ENCODE data around the gene C1QTNF1.
"Not testable (repeated sequence)": the region's sequence is repeated elsewhere in the genome, so short reads cannot be mapped to it uniquely, and the experiment has no call there.

Gene C1QTNF1

DNA sequence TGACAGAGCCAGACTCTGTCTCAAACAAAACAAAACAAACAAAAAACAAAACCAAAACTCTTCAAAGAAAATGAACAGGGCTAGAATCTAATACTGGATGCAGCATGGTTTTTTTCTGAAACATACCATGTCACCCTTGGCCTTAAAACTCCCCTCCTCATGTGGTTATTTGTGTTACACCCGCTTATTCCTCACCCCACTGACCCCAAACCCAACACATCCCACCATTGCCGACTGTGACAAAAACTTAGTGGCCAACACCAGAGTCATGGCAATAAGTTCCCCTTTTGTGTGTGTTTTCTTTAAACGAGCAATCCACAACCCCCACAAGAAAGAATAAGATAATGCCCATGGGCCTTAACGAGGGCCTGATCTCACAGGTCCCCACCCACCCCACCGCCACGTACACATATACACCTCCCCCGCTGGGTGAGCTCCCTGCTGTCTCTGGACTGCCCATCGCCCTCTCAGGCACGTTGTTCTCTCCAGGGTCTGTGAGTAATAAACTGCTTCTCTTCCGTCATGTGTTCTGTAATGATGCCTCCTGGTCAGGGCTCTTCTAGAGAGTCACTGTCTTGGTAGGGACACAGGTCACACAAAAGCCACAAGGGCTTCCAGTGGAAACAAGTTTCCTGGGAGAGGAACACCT is 33.9 kb downstream of the C1QTNF1 start:
- DNase-seq = no peak

DNA sequence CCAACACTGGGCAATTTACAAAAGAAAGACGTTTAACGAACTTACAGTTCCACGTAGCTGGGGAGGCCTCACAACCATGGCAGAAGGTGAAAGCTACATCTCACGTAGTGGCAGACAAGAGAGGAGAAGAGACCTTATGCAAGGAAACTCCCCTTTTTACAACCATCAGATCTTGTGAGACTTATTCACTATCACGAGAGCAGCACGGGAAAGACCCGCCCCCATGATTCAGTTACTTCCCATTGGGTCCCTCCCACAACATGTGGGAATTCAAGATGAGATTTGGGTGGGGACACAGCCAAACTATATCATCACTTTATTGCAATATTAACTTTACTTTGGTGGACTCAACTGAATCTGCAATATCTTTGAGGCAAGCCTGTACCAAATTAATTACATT is 38.7 kb downstream of the C1QTNF1 start:
- no peak for DNase-seq

DNA sequence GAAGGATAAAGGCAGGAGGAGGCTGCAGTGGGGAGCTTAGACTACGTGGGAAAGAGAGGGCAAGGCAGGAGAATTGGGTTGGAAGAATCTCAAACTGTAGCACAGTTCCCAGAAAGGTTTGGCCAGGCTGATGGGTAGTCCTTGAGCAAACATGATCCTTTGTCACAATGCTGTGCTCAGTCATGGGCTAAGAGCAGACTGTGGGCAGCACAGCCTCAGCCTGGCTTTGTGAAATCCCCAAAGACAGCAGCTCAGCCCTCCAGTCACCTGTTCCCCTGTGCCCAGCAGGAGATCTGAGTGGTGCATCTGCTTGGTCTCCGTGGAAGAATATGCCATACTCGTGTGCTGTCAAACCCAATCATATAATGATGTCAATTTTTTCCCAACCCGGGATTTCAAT is 40.1 kb downstream of the C1QTNF1 start:
- no peak for DNase-seq

DNA sequence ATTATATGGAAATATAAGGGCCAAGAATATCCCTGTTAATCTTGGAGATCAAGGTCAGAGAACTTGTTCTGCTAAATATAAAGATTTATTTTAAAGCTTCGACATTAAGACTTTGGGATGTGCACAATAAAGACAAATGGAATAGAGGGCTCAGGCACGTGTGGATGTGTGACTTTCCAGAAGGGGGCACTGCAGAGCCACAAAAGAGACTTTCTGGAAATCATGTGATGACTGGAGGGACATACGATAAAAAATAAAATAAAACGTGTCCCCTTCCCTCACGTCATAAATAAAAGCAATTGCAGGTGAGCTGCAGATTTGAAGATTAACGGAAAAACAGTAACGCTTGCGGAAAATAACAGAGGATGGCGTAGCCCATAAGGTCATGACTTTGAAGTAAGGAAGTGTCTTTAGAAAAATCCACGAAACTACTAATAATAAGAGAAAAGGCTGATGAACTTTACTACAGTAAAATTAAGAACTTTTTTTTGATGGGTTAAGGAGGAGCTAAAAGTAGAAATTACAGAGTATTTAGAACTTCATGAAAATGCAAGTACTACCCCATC is 41.2 kb downstream of the C1QTNF1 start:
- peak; percentile 51 for DNase-seq

DNA sequence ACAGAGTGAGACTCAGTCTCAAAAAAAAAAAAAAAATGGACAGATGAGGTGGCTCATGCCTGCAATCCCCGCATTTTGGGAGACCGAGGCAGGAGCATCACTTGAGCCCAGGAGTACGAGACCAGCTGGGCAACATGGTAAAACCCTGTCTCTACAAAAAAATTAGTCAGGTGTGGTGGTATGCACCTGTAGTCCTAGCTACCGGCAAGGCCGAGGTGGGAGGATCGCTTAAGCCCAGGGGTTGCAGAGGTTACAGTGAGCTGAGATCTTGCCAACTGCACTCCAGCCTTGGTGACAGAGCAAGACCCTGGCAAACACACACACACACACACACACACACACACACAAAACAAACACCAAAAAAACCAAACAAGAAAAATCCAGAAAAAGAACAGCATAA is 43.0 kb downstream of the C1QTNF1 start:
- no peak for DNase-seq

DNA sequence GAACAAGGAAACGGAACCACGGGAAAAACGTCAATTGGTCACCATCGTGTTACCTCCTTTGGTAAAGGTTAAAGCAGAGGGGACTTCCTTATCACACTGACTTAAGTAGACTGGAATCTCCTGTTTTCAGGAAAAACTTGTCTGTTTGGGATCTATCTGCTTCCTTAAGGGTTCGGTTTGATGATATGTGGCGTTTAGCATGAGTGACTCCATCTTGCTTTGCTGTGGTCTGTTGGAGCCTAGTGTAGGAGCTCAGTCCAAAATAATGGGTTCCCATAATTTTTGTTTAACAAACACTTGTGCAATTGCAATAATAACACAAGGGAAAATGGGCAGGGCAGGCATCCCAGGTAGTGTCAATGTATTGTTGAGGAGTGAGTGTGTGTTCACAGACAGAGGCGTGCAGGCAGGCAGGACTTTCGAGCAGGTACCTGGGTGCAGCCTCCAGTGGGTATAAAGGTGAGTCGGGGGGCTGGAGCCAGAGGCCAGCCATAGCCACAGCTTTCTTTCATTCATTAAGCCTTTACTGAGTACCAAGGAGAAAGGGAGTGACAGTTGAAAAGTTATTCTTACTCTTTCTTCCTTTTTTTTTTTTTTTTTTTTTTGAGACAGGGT is 46.4 kb downstream of the C1QTNF1 start:
- DNase-seq = no peak

DNA sequence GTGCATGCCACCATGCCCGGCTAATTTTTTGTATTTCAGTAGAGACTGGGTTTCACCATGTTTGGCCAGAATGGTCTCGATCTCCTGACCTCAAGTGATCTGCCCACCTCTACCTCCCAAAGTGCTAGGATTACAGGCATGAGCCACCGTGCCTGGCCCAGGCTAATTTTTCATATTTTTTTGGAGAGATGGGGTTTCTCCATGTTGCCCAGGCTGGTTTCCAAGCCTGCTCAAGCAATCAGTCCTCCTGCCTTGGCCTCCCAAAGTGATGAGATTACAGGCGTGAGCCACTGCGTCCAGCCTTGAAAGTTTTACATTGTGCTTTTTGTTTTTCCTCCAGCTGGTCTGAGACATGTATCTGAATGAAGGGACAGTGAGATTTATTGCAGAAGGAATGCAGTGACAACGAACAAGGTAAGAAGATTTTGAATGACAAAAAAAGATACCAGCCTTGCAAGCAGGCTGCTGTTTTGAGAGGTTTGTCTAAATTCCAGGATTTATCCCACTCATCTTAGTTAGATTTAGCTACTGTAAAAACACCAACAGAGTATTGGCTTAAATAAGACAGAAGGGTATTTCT is 47.3 kb downstream of the C1QTNF1 start:
- DNase-seq = no peak

DNA sequence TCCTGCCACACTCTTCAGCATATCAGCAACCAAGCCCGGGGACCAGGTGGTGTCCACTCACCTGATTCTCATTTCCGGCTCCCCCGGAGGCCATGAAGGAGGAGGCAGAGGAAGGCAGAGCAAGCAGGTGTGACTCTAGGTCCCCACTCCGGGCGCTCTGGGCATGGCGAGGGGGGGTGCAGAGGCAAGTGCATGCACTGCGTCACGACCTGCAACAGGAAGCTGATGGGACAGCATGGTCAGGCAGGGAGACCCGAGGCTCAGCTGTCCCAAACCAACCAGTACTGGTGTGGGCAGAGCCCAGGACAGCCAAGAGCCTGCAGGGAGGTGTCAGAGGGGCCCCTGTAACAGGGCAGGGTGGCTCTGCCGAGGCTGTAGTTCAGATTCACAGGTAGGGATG is 48.6 kb downstream of the C1QTNF1 start:
- no peak for DNase-seq

DNA sequence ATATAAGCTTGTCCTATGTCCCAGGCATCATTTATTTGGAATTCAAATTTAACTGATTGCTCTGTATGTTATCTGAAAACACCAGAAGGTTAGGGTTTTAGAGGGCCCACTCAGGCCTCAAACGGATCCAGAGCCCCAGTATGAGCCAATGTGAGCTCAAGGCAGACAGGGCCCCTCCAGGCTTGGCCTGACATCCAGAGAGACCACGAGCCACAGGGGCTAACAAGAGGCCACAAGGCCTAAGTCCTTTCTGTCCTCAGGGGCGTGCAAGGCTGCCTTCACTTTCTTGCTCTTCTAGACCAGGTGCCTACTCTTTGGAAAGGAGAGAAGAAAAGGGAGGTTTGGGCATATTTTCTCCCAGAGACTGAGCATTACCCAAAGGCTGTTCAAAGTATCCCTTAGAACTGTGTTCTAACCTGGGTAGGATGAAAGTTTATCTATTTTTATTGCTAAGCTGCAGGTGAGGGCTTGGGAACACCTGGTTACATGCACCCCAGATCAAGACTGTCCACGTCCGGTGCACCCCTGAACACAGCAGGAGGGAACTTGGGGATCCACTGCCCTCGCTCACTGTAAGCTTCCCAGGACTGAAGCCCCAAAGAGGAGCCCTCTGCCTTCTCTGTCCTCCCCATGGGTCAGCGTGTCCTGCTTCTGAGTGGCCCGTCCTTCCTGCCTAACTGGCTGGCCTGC is 49.2 kb downstream of the C1QTNF1 start:
- DNase-seq = no peak

DNA sequence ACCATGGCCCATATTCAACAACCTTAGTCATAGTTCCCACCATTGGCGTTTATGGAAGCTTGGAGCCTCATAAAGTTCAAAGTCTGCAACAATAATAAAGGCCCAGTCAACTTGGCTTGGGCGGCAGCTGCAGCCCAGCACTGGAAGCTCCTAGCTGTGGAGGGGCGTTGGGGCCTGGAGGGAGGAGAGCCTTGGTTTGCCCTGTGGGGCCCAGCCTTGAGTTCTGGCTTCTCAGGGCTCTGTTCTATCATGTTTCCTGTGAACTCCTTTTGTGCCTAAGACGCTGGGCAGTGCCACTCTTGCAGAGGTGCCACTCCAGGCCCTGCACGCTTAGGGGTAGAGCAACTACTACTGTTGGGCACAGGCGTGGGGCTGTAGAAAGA is 49.7 kb downstream of the C1QTNF1 start:
- no peak for DNase-seq

DNA sequence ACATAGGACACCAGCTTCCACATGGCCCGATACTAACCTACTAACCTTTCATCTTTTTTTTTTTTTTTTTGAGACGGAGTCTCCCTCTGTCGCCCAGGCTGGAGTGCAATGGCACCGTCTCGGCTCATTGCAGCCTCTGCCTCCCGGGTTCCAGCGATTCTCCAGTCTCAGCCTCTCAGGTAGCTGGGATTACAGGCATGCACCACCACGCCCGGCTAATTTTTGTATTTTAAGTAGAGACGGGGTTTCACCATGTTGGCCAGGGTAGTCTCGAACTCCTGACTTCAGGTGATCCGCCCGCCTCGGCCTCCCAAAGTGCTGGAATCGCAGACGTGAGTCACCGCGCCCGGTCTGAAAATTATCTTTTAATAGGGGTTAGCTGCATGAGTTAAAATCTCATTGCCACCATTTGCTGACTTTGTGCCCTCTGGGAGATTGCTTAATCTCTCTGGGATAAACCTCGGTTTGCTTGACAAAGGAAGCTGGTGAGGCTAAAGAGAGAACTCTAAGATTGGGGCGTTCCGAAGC is 50.2 kb downstream of the C1QTNF1 start:
- DNase-seq = not testable (repeated sequence)

DNA sequence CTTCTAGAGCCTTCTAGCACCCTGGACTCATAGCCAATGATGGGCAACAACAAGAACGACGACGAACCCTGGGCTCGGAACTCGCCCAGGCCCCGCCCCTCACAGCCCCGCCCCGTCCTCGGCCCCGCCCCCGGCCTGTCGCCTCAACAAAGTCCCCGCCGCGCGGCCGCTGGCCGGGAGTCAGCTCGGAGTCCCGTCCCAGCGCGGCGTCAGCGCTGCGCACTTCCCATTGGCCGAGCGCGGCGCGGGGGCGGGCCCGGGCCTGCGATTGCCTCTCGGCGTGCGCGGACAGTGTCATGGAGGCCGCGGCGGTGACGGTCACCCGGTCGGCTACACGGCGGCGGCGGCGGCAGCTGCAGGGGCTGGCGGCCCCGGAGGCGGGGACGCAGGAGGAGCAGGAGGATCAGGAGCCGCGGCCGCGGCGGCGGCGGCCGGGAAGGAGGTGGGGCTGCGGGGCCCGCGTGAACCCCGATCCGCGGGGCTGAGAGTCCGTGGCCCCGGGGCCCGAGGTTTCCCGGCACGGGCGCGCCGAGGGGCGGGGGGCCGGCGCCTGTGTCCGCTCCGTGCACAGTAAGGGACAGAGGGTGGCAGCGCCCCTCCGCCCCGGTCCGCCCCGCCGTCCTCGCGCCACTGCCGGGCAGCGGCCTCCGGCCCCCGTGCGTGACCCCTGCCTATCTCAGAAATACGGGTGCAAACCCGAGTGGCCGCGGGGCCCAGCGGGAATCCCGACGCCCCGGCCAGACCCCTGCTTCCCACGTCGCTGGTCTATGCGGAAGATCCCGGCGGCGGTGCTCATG is 50.9 kb downstream of the C1QTNF1 start, which contains the start of gene ENGASE:
Gene ENGASE, plus strand, starts transcription at position 176 of the 797 bp plus-strand sequence. Its CDS starts 121 bp downstream, at position 297.
- peak; percentile 86 for DNase-seq

DNA sequence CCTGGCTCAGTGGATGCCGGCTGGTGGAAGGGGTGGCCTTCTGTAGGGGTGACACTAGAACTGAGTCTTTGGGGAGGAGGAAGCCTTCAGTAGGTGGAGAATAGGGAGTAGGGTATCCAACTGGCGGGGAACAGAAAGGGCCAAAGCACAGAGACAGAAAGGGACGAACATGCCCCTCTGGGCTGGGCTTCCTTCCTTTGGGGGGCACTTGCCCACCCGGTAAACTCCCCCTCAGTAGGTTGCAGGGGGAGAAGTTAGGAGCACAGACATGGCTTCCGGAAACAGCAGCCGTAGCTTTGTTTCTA is 51.4 kb downstream of the C1QTNF1 start:
- DNase-seq = peak; percentile 13

DNA sequence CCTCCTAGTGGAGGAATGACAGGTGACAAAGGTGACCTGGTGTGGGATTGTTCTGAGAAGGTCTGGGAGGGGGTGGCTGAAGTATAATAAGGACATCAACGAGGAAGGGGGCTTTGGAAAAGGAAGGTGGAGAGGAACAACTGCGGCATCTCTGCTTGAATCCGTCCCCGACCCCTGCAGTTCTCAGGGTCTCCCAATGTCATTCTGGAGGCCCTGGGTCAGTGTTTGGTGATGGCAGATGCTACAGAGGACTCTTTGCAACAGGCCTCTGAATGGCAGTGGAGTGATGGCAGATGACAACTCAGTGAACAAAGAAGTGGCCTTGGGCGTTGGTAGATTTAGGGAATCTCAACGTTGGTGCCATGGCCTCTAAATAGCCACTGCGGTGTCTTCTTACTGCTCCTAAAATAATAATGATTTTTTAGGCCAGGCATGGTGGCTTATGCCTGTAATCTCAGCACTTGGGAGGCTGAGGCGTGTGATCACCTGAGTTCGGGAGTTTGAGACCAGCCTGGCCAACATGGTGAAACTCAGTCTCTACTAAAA is 52.0 kb downstream of the C1QTNF1 start:
- DNase-seq = no peak

DNA sequence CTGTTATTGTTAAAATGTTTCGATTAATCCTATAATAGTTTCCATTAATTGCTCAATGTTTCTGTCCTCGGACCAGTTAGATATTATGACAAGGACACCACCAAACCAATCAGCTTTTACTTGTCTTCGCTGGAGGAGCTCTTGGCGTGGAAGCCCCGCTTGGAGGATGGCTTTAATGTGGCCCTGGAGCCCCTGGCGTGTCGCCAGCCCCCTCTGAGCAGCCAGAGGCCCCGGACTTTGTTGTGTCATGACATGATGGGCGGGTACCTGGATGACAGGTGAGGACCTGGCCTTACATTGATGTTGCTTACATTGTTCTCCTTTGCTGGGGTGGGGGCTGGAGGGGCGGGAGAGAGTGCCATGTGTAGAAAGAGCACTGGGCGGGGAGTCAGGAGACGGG is 53.6 kb downstream of the C1QTNF1 start:
- no peak for DNase-seq

DNA sequence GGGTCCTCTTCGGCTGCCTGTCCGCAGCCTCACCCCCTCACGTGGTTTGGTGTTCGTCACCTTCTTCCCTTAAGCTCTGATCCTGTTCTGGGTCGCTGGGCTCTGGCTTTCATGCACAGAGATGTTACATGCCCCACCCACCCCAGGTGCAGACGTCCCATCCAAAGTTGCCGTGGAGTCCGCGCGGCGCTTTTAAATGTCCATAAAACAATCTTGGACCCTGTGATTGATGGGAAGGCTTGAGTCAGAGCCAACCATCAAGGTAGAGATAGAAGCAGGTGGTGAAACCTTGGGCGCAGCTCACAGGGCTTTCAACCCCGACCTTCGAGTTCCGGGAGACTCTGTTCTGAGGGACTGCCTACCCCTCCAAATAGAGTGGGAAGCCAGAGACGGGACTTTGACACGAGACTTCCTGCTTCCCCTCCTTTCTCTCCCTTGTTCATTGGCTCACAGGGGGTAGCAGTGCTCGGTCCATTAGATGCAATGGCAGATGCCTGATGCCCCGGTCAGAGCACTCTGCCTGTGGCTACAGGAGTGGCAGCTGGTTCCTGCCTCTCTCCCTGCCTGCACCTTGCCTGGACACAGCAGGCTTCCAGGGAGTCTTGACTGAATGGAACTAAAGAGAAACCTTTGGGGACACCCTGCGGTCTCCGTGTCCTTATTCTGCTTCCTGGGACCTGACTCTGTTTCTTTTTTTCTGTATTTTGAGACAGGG is 54.7 kb downstream of the C1QTNF1 start:
- no peak for DNase-seq

DNA sequence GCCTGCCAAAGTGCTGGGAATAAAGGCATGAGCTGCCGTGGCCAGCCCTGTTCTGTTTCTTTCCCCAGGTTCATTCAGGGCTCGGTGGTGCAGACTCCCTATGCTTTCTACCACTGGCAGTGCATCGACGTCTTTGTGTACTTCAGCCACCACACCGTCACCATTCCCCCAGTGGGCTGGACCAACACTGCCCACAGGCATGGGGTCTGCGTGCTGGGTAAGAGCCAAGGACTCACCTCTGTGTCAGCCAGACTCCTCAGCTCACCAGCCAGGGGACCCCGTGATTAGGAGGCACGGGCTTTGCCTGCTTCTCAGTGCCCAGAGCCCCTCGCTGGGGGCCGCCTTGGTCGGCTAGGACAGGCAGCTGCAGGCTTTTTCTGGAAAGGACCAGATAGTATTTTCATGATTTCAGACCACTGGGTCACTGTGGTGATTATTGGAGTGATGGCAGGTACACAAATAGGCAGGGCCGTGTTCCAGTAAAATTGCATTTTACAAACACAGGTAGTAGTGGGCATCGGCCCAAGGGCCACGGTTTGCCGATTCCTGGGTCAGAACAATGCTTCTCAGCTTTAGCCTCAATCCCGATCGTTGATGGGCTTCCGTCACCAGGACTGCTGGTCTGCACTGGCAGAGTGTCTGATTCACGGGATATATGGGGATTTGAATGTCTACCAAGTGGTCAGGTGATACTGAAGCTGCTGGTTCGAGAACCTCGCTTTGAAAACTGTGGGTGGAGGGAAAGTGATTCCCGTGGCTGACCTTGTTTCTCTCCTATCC is 55.6 kb downstream of the C1QTNF1 start:
- DNase-seq = no peak

DNA sequence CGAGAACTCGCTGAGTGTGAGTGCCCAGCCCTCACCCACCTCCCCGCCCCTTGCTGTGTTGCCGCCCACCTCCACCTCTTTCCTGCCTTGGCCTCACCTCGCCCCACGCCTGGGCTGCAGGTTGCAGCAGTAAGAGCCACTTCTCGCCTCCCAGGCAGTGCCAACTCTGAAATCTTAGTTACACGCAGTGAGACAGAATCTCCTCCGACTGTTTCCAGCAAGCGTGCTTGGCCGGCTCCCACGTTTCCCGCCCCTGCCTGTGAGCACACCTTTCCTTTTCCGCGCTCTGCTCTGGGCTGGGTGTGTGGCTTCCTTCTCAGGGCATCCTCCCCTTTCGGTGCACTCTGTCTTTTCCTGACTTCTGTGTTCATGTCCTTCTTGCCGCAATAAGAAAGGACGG is 56.4 kb downstream of the C1QTNF1 start:
- DNase-seq = no peak

DNA sequence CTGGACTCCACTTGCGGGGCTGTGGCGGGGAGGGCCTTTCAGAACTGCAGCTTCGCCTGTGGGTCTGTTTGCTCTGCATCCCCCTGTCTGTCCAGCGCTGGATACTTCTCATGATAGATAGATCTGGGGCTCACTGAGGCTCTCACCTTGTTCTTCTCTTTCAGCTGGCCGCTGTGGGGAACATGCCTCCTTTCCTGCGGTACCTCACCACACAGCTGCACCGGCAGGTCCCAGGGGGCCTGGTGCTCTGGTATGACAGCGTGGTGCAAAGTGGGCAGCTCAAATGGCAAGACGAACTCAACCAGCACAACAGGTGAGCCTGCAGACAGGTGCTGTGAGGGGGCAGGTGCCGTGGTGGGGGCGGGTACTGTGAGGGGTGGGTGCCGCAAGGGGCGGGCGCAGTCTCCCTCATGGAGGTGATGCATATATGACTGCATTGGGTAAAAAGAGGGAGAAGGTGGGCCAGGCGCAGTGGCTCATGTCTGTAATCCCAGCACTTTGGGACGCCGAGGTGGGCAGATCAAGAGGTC is 56.9 kb downstream of the C1QTNF1 start:
- DNase-seq = no peak

DNA sequence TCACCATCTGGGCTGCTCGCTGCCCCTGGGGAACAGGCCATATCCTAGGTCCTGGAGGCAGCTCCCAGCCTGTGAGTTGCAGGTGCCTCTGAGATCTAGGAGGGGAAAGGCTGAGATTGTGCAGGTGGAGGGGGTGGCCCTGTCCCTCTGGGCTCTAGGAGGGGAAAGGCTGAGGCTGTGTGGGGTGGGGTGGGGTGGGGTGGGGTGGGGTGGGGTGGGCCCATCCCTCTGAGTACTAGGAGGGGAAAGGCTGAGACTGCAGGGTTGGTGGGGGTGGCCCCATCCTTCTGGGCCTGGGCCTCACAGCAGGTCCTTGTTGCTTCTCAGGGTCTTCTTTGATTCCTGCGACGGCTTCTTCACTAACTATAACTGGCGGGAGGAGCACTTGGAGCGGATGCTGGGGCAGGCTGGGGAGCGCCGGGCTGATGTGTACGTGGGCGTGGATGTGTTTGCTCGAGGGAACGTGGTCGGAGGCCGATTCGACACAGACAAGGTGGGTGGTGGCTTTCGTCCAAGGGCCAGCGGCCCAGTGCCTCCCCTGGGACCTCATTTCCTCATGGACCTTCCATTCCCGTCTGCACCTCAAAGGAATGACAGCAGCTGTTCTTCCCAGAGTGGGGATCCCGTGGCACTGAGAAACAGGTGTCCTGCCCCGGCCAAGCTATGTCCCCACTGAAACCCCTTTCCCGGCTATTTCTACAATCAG is 57.8 kb downstream of the C1QTNF1 start:
- no peak for DNase-seq

All from central memory CD4-positive, alpha-beta T cell (primary cell).